ENCODE measurements around the gene SYNJ2.
"Not testable (repeated sequence)": the region's sequence is repeated elsewhere in the genome, so short reads cannot be mapped to it uniquely, and the experiment has no call there.

Gene SYNJ2

DNA sequence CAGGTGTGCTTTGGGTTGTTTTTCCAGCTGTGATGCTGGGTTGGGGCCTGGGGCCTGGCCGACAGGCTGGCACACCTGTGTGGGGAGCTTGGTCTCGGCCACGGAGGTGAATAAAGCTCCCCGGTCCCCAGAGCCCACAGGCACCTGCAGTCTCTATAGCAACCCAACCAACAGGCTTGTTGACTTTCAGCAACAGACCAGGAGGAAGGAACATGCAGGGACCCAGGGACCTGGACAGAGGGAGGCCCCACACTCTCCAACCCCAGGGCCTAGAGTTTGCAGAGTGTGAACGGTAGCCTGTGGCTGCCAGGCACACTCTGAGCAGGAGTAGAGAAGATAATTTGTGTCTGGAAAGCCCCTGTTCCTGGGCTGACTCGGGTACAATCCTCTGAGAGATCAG lies 14.6 kb upstream of the SYNJ2 start:
- TF ChIP-seq CTCF (IDR thresholded peaks at IDR 0.05; ENCODE audit: borderline replicate concordance, extremely low read depth, low read length, poor library complexity, severe bottlenecking) (no peak), EZH2 (IDR thresholded peaks at IDR 0.05; ENCODE audit: borderline replicate concordance, low read depth, low read length, severe bottlenecking) (no peak)
- H3K9ac ChIP-seq (ENCODE audit: low read depth, low read length): no peak overlapping the region
- ATAC-seq (ENCODE audit: insufficient read depth, low read depth): no peak

GRCh38 chr6:157967486-157967885 lies 14.2 kb upstream of the SYNJ2 start:
- Histone ChIP-seq H3K4me3 (ENCODE audit: low read depth in 1 of 2, low read length in 2 of 2) (no peak overlapping the region), H2AFZ (ENCODE audit: low read depth, low read length) (no peak overlapping the region), H3K27me3 (ENCODE audit: insufficient read depth, low read length, poor library complexity) (no peaks in the 10 kb centered on the region), H3K4me2 (ENCODE audit: insufficient read depth, low read length) (no peak overlapping the region), H3K36me3 (ENCODE audit: insufficient read depth, low read length) (no peaks in the 10 kb centered on the region), H3K79me2 (ENCODE audit: insufficient read depth, low read length) (peaks cover 5% of the 10 kb centered on the region), H3K9me3 (ENCODE audit: insufficient read depth, low read length, severe bottlenecking) (no peaks in the 10 kb centered on the region), H3K9ac (ENCODE audit: low read depth, low read length) (no peak overlapping the region), H4K20me1 (ENCODE audit: insufficient read depth, low read length) (no peaks in the 10 kb centered on the region), H3K27ac (ENCODE audit: low read length) (no peak overlapping the region), H3K4me1 (ENCODE audit: insufficient read depth, low read length) (peaks cover 20% of the 10 kb centered on the region)
- ATAC-seq (ENCODE audit: insufficient read depth, low read depth): no peak
- TF ChIP-seq EZH2 (IDR thresholded peaks at IDR 0.05; ENCODE audit: borderline replicate concordance, low read depth, low read length, severe bottlenecking): no peak
- no peak for TF ChIP-seq CTCF (IDR thresholded peaks at IDR 0.05; ENCODE audit: borderline replicate concordance, extremely low read depth, low read length, poor library complexity, severe bottlenecking)
- no peak for DNase-seq

More for the DNA sequence above, 14.6 kb upstream of the SYNJ2 start:
- H4K20me1 ChIP-seq (ENCODE audit: insufficient read depth, low read length): no peaks in the 10 kb centered on the region
- no peak overlapping the region for H3K4me2 ChIP-seq (ENCODE audit: insufficient read depth, low read length)
- H3K9me3 ChIP-seq (ENCODE audit: insufficient read depth, low read length, severe bottlenecking): no peaks in the 10 kb centered on the region
- H2AFZ ChIP-seq (ENCODE audit: low read depth, low read length): no peak overlapping the region
- H3K27ac ChIP-seq (ENCODE audit: low read length): no peak overlapping the region
- H3K27me3 ChIP-seq (ENCODE audit: insufficient read depth, low read length, poor library complexity): no peaks in the 10 kb centered on the region
- peaks cover 25% of the 10 kb centered on the region for H3K4me1 ChIP-seq (ENCODE audit: insufficient read depth, low read length)
- peaks cover 5% of the 10 kb centered on the region for H3K79me2 ChIP-seq (ENCODE audit: insufficient read depth, low read length)
- no peak overlapping the region for H3K4me3 ChIP-seq (ENCODE audit: low read depth in 1 of 2, low read length in 2 of 2)
- no peak for DNase-seq
- H3K36me3 ChIP-seq (ENCODE audit: insufficient read depth, low read length): no peaks in the 10 kb centered on the region

DNA sequence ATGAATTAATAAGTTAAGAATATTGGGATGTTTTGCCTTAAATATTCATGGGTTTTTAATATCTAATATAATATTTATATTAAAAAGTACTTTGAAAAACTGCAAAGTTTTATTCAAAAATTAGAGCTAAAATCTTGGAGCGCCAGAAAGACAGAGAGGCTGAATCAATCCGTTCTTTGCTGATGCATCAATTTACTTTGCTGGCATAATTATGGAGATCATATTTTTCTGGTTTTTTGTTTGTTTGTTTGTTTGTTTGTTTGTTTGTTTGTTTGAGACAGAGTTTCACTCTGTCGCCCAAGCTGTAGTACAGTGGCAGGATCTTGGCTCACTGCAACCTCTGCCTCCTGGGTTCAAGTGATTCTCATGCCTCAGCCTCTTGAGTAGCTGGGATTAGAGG lies 9.5 kb upstream of the SYNJ2 start:
- not testable (repeated sequence) for ATAC-seq (ENCODE audit: insufficient read depth, low read depth)

GRCh38 chr6:157974341-157974894 lies 7.2 kb upstream of the SYNJ2 start:
- TF ChIP-seq CTCF (IDR thresholded peaks at IDR 0.05; ENCODE audit: borderline replicate concordance, extremely low read depth, low read length, poor library complexity, severe bottlenecking) (no peak), EZH2 (IDR thresholded peaks at IDR 0.05; ENCODE audit: borderline replicate concordance, low read depth, low read length, severe bottlenecking) (no peak)
- Histone ChIP-seq H4K20me1 (ENCODE audit: insufficient read depth, low read length) (no peaks in the 10 kb centered on the region), H3K4me3 (ENCODE audit: low read depth in 1 of 2, low read length in 2 of 2) (no peak overlapping the region), H3K36me3 (ENCODE audit: insufficient read depth, low read length) (no peaks in the 10 kb centered on the region), H2AFZ (ENCODE audit: low read depth, low read length) (no peak overlapping the region), H3K4me2 (ENCODE audit: insufficient read depth, low read length) (no peak overlapping the region), H3K4me1 (ENCODE audit: insufficient read depth, low read length) (no peaks in the 10 kb centered on the region), H3K27me3 (ENCODE audit: insufficient read depth, low read length, poor library complexity) (no peaks in the 10 kb centered on the region), H3K79me2 (ENCODE audit: insufficient read depth, low read length) (no peaks in the 10 kb centered on the region), H3K9ac (ENCODE audit: low read depth, low read length) (no peak overlapping the region), H3K9me3 (ENCODE audit: insufficient read depth, low read length, severe bottlenecking) (no peaks in the 10 kb centered on the region), H3K27ac (ENCODE audit: low read length) (no peak overlapping the region)
- ATAC-seq (ENCODE audit: insufficient read depth, low read depth) (no peak), DNase-seq (no peak)

More for the DNA sequence above, 9.5 kb upstream of the SYNJ2 start:
- H3K36me3 ChIP-seq (ENCODE audit: insufficient read depth, low read length); H3K4me3 ChIP-seq (ENCODE audit: low read depth in 1 of 2, low read length in 2 of 2); H3K27ac ChIP-seq (ENCODE audit: low read length); H3K9ac ChIP-seq (ENCODE audit: low read depth, low read length); H2AFZ ChIP-seq (ENCODE audit: low read depth, low read length); H3K27me3 ChIP-seq (ENCODE audit: insufficient read depth, low read length, poor library complexity); H4K20me1 ChIP-seq (ENCODE audit: insufficient read depth, low read length); DNase-seq; H3K79me2 ChIP-seq (ENCODE audit: insufficient read depth, low read length); H3K4me1 ChIP-seq (ENCODE audit: insufficient read depth, low read length); H3K9me3 ChIP-seq (ENCODE audit: insufficient read depth, low read length, severe bottlenecking); H3K4me2 ChIP-seq (ENCODE audit: insufficient read depth, low read length): not testable (repeated sequence)
